LNCaP clone FGC (cell line): ENCODE measurements around the gene DDX28.

ENCODE experiments used
- DNase-seq: peaks from one replicate; pipeline ENCODE4 v3.0.0-alpha.2; 2011; ENCODE audit warnings: low read depth
- H3K4me3 ChIP-seq: 2 replicates; pipeline ENCODE4 v1.5.1; 2011; ENCODE audit warnings: mild to moderate bottlenecking, low read depth, low read length, control low read depth
- CTCF ChIP-seq: IDR thresholded peaks from 2 replicates; pipeline ENCODE4 v1.5.1; 2012; ENCODE audit warnings: mild to moderate bottlenecking; ENCODE audit not compliant: control insufficient read depth, insufficient read depth; ENCODE audit errors: extremely low read depth

Gene DDX28

DNA sequence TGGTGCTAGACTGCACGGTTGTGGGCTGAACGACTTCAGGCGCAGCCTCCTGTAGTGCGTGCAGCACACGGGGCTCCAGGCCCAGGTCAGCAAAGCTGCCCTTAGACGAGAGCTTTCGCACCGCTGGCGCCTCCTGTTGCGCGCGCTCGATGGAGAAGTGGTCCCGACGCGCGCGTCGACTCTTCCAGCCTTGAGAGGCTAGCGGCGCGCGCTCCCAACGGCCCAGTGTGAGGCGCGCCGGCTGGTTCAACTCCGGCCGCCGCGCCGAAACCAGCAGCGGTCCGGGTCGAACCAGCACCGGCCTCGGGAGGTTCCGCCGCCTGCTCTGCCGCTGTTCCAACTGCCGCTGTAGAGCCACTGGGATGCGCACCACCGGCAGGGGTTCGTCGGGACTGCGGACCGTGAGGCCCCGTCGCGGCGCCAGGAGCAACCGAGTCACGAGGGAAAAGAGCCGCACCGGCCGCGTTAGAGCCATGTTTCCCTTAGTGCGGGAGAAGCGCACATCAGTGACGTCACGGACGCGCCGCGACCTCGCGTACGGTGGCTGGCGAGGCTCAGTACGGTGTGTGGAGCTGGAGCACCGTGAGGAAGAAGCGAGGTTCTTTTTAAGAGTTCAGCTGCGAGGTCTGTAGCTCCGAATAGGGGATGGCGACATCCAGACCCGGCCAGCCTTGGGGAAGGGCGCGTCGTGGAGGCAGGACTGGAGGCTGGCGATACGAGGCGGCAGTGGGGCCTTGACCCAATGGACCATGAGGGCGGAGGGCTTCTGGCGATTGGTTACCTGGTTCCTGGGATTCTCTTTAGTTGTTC lies at the start of gene DDX28, which contains the start of gene DUS2:
TSS of gene DDX28 (minus strand) at position 505 of the 810 bp plus-strand sequence. CDS start at position 475, 30 bp downstream.
TSS of gene DUS2 (plus strand) at position 557 of the 810 bp plus-strand sequence. CDS start 14,740 bp downstream, outside the sequence.
- H3K4me3 ChIP-seq, result peak within 1 kb of the TSS; percentile 89
- TF ChIP-seq CTCF, result no peak
- DNase-seq, result peak; percentile 78

GRCh38 chr16:68072038-68072695 lies 49.1 kb upstream of the DDX28 start:
- TF ChIP-seq CTCF, result no peak
- peak; percentile 93 for DNase-seq

GRCh38 chr16:68071518-68071901 lies 48.5 kb upstream of the DDX28 start:
- no peak for TF ChIP-seq CTCF
- H3K4me3 ChIP-seq, result no peak overlapping the region
- no peak for DNase-seq

More at GRCh38 chr16:68072038-68072695, 49.1 kb upstream of the DDX28 start:
- H3K4me3 ChIP-seq, result no peak overlapping the region

DNA sequence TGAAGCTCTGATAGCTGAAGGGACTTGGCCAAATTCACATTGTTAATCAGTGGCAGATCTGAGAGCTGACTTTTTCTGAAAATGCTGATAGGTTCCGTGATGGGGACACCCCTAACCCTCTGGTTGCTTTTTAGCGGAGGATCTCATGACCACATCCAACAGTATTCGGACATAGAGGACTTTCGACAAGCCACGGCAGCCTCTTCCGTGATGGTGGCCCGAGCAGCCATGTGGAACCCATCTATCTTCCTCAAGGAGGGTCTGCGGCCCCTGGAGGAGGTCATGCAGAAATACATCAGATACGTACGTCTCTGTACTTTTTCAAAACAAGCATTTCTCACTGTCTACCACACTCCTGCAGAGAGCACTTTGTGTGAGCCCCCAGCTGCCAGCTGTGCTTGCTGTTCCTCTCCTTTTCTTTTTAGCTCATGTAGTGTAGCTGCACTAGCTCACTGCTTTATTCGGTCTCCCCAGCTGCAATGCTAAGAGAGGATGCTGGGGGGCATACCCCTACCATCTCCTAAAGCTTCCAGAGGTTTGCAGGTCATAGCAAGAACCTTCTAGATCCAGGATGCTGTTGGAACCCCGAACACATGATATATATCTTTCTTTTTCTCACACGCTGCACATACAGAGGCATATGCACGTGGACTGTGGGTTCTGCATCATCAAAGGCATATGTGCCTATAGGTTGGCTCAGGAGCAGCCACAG lies 47.9 kb upstream of the DDX28 start:
- no peak for DNase-seq
- TF ChIP-seq CTCF, result no peak
- no peak overlapping the region for H3K4me3 ChIP-seq

DNA sequence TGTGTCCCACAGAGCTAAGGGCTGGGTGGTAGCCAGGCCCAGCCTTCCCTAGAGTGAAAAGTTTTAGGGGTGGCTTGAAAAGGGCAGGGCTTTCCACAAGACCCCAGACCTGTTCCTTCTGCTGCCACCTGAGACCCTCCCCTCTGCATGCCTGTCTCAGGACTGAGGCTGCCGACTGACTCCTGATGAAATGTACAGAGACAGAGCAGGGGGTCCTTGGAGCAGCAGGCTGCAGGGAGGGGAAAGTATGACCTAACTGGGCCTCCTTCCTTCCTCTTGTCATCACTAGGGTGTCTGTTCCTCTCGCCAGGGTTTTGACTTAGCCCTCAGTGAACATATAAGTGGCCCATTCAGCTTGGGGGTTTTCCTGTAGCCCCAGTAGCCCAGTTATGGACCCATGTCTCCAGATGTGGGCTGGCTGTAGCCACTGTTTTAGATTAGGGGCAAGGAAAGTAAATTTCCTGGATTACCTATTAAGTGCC lies 47.3 kb upstream of the DDX28 start:
- no peak for DNase-seq
- no peak overlapping the region for H3K4me3 ChIP-seq
- TF ChIP-seq CTCF, result no peak

- DNase-seq, result no peak
- H3K4me3 ChIP-seq, result no peak overlapping the region
- no peak for TF ChIP-seq CTCF
Observed at GRCh38 chr16:68069511-68070248, 46.6 kb upstream of the DDX28 start.
